Breast epithelium (tissue), 3 donors: ENCODE measurements around the gene ATXN10.

Experiments
- CTCF ChIP-seq, 3 donors: fragments of 450-650 bp; IDR thresholded peaks; one replicate each; pipeline ENCODE4 v1.5.1; 2016 to 2017; ENCODE audit warnings: antibody characterized with exemption in 3 of 3, mild to moderate bottlenecking in 3 of 3, moderate library complexity in 3 of 3
- POLR2A ChIP-seq: fragments of 450-650 bp; IDR thresholded peaks from one replicate; pipeline ENCODE4 v1.6.1; 2016; ENCODE audit warnings: antibody characterized with exemption, mild to moderate bottlenecking, moderate library complexity
- POLR2AphosphoS5 ChIP-seq, 3 donors: sonication (generic); formaldehyde crosslinking; IDR thresholded peaks; one replicate each; pipeline ENCODE4 v1.6.1; 2017; ENCODE audit warnings: antibody characterized with exemption in 3 of 3

GRCh38 chr22:45817745-45818423 lies 146.2 kb downstream of the ATXN10 start:
- TF ChIP-seq CTCF (IDR thresholded peaks at IDR 0.05) (no peak), POLR2A (no peak), POLR2AphosphoS5 (IDR thresholded peaks at IDR 0.05) (no peak)
